C4-2B (cell line): ENCODE data around the gene ACSF3.

Experiments
- ZFX ChIP-seq: fragments of 450-650 bp; IDR thresholded peaks from 2 replicates; pipeline ENCODE4 v1.6.1; 2017
- TF ChIP-seq, protein P1 (sequence below): fragments of 450-650 bp; conservative IDR thresholded peaks from 2 replicates; pipeline ENCODE4 v1.5.1; 2017; ENCODE audit warnings: mild to moderate bottlenecking

GRCh38 chr16:89141884-89142267 lies 48.2 kb downstream of the ACSF3 start:
- TF ChIP-seq, protein P1, sequence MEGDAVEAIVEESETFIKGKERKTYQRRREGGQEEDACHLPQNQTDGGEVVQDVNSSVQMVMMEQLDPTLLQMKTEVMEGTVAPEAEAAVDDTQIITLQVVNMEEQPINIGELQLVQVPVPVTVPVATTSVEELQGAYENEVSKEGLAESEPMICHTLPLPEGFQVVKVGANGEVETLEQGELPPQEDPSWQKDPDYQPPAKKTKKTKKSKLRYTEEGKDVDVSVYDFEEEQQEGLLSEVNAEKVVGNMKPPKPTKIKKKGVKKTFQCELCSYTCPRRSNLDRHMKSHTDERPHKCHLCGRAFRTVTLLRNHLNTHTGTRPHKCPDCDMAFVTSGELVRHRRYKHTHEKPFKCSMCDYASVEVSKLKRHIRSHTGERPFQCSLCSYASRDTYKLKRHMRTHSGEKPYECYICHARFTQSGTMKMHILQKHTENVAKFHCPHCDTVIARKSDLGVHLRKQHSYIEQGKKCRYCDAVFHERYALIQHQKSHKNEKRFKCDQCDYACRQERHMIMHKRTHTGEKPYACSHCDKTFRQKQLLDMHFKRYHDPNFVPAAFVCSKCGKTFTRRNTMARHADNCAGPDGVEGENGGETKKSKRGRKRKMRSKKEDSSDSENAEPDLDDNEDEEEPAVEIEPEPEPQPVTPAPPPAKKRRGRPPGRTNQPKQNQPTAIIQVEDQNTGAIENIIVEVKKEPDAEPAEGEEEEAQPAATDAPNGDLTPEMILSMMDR, result no peak
- no peak for TF ChIP-seq ZFX
